ENCODE data around the gene C15orf61.

C15orf61 gene

DNA sequence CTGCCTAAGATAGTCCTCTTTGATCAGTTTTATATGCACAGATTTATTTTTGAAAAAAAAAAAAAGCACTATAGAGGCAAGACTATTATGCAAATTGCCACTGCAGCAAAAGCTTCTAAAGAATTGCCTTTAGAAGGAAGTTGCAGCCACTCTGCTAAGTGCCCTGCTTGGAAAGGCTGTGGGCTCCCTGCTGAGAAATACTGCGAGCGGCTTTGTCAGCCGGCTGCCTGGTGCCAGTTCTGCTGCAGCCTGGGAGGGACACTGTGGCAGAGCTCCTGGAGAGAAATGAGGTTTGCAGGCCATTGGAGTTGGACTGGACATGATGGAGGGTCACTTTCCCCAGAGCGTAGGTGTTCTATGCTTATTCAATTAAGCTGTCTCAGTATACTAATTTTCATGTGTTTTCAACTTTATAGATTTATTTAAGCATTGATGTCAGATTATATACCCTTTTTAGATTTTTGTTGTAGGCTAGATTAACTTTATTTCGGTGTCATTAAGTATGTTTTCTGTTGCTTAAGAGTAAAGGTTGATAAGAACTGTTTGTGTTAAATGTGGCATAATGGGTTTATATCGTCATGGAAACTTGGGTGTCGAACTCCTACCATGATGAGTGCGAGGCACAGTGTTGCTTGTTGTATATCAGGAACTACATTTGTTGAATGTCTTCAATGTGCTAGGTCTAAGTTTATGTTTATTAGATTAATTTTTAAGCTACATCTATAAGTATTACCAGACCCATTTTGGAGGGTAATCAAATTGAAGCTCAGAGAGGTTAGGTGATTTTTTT lies 28.1 kb downstream of the C15orf61 start:
- DNase-seq, result peak in 53 of 58 donors; percentile 10 to 89 (median 63)

DNA sequence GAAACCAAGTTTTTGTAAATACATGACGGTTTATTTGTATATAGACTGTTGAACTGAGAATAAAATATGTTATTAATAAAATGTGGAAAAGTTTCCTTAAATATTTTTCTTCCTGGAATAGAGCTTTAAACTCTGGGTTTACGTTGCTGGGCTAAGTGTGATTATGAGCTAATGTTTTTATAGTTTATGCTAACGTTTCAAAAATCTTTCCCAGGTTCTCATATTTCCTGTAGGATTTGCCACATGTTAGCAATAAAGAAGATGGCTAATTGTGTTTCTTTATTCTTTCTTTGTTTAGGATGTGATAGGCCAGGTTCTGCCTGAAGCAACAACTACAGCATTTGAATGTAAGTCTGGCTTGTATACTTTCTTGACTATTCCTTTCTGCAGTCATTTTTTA lies 28.8 kb downstream of the C15orf61 start:
- no peak for DNase-seq

DNA sequence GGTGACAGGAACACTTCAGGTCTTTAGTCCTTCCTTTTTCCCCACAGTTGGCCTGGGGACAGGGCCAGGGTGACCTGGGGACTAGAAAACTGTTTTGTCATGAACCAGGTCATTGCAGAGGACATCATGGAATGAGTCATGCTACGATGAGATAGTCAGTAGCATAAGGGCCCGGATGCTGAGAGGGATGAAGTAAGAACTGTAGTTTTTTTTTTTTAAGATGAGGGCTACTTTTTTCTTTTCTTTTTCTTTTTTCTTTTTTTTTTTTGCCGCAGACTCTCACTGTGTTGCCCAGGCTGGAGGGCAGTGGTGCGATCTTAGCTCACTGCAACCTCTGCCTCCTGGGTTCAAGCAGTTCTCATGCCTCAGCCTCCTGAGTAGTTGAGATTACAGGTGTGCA lies 29.6 kb downstream of the C15orf61 start:
- no peak for DNase-seq

DNA sequence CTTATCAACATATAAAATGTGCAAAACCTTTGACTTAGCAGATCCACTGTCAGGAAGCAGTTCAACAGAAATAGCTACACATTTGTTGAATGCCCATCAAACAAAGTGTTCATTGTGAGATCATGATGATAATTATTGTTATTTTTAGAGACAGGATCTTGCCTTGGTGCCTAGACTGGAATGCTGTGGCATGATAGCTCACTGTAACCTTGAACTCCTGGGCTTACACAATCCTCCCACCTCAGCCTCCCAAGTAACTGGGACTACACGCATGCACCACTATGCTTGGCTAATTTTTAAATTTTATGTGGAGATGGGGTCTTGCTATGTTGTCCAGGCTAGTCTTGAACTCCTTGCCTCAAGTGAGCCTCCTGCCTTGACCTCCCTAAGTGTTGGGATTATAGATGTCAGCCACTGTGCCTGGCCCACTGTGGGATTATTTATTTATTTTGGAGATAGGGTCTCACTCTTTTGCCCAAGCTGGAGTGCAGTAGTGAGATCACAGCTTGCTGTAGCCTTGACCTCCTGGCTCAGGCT lies 30.3 kb downstream of the C15orf61 start:
- DNase-seq, result no peak

DNA sequence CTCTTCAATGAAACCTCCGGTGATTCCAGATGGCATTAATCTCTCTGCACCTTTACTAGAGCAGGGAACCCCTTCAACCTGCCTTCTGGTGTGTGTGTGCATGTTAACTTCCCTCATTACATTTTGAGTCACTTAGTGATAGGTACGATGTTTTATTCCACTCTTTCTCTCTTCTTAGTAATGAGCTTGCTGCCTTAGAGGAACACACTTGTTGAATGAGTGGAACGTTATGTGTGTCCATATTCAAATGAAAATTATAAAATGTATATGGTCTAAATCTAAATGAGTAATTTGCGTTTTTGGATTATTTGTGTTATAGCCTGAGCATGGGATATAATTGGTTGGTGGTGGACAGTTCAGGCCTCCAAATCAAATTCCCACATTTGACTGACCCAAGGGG lies 33.6 kb downstream of the C15orf61 start:
- DNase-seq, result no peak

DNA sequence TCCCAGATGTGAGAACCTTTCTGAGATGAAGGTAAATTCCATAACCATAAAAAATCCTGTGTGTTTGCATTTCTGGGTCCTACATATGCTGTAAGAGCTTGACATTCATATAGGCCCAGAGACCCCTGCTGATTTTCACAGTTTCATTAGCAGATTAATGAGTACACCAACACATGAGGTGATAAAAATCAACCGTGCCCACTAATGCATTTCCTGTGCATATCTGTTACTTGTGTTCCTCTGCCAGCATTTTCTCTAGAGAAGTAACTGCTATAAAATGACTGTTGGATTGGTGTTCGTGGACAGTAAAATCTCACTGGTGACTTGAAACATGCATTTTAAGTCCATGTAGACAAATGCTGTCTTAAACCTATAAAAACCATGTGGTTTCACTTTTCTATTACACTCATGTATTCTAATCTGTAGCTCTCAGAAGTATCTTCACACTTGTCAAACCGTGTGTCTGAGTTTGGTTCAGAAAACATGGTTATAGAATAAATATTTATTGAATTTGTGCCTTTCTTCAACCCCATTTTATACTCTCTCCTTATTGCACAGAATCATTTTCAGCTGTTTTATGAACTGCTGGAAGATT lies 36.1 kb downstream of the C15orf61 start:
- DNase-seq, result no peak

DNA sequence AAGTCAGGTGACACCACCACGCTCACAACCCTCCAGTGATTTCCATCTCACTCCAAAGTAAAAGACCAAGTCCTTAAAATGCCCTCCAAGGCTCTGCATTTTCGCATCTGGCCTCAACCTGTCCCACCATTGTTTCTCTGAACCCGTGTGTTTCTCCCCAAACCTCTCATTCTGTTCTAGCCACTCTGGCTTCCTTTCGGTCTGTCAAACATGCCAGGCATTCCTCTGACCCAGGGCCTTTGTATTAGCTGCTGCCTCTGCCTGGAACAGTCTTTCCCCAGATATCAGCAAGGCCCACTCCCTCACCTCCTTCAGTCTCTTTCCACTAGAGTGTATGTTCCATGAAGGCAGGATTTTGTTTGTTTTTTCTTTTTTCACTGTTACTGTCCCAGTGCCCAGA lies 37.6 kb downstream of the C15orf61 start:
- no peak for DNase-seq

DNA sequence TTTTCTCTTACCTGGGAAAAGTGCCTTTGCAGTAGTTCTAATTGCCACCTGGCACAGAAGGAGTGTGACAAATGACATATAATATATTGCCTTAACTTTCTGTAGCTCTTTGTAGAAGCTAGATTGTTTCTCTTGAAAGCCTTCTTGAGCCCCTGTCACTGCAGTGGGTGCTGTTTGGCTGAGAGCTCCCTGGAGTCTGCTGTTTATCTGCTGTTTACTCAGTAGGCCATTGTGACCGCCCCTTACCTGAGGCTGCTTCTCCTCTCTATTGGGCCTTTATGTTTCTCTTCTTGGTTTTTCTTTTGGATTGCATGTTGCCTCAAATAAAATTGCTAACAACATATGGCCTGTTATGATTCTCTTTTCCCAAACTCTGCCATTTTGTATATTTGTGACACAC lies 38.2 kb downstream of the C15orf61 start:
- DNase-seq, result no peak

DNA sequence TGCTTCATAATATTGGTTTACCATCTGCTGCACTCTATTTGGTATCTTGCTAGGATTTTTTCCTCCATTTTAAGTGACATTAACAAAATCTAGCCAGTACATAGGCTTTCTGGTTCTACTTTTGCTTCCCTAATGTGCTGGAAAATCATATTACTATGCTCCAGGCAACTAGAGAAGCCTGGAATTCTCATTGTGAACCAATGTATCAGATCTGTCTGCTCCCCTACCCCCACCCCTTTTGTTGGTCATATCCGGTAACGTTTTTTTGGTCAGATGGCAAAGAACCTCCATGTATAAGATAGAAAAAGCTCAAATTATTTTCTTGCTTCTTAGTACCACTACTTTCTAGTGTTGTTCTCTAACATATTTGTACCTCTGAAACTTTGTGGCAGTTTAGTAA lies 38.6 kb downstream of the C15orf61 start:
- no peak for DNase-seq

DNA sequence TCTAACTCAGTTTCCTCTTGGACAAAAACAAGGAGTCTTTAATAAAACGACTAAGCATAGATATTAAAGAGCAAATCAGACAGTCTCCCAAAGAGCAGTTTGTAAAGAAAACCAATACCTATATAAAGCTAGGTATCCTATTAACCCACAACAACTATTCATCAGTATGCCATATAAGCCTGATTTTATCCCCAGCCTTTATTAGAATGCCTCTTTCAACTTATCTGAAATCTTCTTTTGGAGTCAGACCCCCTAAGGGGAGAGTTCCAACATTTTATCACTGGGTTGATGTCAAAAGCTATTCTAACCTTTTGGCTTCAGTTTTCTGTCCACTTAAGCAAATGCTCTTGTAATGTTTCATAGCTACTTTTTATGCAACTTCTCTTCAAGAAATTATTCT lies 39.4 kb downstream of the C15orf61 start:
- DNase-seq, result no peak

DNA sequence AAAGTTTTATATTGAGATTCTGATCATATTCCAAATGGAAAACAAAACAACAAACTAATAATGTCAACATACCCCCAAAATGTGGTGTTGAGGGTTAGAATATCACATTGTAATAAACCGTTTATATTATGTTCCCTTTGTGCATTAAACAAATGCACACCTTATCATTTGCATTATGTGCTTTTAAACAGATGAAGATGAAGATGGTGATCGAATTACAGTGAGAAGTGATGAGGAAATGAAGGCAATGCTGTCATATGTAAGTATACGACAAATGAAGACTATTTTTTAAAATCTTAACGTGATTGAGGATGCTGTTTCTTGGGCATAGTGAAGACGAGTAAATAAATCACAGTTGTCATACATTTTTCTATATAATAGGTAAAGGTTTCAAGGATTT lies 42.2 kb downstream of the C15orf61 start:
- DNase-seq, result no peak

DNA sequence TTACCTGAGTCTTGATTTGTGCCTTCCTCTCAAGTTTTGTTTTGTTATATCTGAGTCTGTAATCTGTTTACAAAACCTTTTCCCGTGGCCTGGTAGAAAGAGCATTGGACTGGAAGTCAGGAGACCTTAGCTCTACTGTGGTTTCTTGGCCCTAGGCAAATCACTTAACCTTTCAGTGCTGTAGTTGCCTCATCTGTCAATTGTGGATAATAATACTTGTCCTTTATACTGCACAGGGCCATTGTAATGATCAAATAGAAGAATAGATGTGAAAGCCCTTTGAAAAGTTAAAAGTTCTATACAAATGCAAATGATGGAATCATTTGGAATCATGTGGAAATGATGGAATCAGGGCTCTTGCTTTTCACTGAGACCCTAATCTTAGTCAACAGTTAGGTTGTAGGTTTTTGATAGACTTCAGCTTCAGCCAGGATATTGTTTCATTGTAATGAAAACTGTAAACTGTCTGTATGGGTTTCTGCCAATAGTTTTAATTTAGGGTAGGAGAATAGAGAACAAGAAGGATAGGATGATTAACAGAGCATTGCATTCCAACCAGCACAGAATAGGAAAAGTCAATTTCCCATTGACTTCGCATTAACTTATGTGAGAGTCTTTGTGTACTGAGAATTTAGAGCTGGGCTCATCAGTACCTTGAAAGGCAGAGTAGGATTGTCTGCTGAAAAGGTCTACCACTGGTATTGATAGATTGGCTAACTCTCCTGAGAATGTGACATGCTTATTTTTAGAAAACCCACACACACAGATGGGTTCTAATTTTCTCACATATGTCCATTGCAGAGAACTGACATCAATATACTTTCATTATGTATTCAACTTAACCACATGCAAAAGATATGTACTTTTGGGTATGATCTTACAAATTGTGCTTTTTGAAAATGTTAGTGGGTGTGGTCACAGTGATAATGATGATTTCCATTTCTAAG lies 43.4 kb downstream of the C15orf61 start:
- DNase-seq, result no peak

DNA sequence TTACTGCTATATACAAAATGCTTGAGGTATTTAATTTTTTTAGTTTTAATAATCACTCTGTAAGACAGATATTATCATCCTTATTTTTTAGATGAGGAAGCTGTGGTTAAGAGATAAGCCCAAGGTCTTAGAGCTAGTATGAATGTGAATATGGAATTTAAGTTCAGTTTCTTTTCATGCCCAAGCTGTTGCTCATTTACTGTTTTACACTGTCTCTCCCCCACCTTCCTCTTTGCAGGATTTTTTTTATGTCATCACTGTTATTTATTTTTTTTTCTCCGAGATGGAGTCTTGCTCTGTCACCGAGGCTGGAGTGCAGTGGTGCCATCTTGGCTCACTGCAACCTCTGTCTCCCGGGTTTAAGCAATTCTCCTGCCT lies 44.0 kb downstream of the C15orf61 start:
- DNase-seq, result no peak

DNA sequence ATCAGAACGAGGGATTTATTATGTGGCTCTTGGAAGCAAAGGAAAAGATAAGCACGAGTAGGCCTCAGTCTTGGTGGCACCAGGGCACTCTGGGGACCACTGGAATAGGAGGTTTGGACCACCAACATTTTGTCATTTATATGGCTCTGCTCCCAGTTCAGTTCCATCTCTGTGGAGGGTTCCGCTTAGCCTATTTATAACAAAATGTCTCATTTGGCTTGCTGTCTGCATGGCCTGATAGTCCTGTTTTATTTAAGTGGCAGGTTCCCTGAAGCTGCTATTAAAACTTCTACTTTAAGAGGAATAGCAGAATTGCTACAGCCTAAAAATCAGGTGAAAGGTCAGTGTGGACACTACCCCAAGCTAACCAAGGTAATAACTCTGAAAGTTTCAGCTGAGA lies 48.7 kb downstream of the C15orf61 start:
- no peak for DNase-seq

DNA sequence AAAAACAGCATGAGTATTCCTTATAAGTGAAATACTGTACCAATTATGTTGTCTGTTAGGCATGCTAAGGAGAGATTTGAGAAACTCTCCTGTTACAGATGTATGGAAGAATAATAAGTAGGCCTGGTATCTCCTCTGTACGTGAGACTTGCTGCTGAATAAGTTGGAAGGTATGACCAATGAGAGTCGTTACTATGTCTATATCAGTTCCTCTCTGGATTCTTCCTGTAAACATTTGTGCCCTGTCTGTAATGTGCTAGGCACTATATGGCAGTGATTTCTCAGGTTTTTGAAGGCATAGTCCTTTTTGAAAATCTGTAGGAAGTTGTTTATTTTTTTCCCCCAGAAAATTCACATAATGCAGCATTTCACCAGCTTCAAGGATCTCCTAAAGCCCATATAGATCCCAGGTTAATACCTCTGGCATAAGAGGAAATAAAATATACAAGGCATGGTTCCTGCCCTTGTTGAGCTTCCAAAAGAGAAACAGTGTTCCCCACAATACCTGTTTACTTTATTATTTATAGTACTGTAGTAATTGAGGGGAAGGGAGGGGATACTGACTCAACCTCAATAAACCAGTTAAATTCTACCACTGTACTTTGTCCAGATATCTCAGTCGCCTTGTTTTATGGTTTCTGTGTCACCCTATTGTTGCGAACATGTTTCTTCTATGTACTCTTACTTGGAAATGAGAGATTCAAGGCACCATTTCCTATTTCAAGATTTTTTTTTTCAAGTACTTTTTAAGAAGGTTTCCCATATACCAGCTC lies 50.1 kb downstream of the C15orf61 start:
- DNase-seq, result no peak

DNA sequence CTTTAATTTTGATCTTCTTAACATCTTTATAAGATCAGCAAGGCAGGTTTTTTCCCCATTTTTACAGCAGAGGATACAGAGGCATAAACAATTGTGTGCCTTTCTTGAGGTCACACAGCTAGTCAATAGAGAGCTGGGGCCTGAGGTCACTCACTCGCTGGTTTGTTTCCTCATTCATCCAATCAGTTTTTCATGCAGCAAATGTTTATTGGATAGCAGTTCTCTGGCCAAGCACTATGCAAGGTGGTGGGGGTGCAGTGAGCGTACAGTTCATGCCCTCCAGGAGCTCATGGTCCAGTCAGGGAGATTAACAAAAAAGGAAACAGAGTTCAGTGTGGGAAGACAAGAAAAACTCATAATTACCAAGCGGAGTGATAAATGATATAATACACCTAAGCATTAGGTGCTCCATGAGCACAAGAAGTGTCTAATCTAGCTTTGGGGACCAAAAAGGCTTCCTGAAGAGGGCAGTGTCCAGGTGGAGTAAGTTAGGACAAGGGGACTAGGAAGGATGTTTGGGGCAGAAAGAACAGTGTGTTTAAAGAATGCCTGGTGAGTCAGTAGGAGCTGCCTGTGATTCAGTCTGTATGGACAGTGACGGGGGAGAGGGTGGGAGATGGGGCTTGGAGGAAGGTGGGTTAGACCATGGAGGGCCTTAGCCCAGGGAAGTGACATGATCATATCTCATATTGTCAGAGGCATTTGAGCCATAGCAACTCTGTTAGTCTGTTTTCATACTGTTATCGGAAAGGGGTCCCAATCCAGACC lies 50.9 kb downstream of the C15orf61 start:
- DNase-seq, result no peak

DNA sequence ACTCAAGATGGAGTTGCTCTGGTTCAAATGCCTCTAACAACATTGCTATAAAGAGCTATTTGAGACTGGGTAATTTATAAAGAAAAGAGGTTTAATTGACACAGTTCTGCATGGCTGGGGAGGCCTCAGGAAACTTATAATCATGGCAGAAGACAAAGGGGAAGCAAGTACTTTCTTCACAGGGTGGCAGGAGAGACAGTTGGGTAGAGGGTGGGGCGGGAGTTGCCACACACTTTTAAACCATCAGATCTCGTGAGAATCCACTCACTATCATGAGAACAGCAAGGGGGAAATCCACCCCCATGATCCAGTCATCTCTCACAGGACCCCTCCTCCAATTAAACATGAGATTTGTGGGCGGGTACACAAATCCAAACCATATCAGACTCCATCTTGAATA lies 52.3 kb downstream of the C15orf61 start:
- DNase-seq, result no peak

DNA sequence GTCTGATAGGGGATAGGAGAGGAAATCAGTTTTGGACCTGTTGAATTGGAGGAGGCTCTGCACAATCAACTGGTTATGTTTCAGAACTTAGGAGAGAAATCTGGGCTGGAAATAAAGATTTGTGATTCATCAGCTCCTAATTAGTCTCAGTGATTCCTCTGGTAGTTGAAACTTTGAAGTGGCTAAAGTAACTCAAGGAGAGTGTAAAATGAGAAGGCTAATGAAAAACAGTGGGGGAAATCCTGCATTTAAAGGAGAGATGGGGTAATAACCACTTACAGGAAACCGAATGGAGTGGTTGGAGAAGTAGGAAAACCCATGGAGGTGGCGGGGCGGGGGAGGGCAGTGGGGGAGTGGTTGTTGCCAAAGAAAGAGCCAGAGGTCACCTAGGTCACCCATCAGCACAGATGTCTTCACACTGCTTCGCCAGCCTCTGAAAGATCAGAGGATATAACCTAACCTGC lies 54.1 kb downstream of the C15orf61 start:
- DNase-seq, result no peak

DNA sequence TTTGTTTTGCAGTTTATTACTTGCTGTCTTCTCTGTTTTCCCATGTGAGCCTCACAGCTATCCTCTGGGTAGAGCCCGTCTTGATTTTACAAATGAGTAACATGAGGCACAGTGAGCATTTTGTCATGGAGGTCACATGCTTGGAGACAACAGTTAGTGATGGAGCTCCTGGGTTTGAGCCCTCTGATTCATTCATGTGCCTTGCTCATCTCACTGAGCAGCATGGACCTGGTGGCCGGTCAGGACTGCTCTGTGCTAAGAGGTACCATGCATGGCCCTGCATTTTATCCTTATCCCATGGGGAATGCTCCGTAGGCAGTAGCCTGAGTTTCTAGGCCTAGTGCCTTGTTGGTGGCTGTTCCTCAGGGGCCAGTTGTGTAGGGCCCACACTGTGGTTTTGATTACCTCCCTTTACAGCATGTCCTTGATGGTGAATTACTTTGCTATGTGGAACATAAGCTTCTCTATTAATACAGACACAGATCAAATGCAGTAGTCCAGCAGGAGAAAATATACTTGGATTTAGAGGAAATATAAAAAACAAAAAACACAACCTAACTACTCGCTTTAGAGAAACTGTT lies 57.2 kb downstream of the C15orf61 start:
- DNase-seq, result peak in 2 of 58 donors; percentile 1 to 9

DNA sequence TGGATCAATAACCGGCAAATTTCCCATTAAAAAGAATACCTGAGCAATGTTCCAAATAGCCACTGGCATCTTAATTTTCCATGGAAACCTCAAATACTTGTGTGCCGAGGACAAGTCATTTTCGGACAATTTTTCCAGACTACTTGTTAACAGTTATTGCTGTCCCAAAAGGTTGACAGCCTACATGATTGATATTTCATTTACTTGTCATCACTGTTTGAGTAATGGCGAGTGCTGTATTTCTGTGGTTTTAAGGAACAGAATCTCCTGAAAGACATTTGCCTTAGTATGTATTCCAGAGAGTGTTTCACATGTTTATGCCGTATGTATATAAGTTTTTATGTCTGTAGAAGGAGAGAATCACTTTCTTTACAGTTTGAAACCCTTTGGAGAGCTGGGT lies 58.2 kb downstream of the C15orf61 start:
- no peak for DNase-seq

All from anterior cingulate cortex (tissue), 58 donors.